NCI-H460 (cell line): ENCODE measurements around the gene FAM181A. TPM values are rescaled to one million over a fixed set of nuclear protein-coding genes. Genes with fewer than 3 reads are reported as not detected.

ENCODE experiments used
- DNase-seq: peaks from one replicate; pipeline ENCODE4 v3.0.0-alpha.2; 2016; ENCODE audit warnings: low read depth; ENCODE audit errors: extremely low read depth
- total RNA-seq: library from RNA; depleted of rRNA; stranded (reverse); fragments of >200 nt; shearing (Covaris generic); gene quantifications from 2 replicates; pipeline ENCODE4 v1.2.3, GENCODE V29; 2014

The FAM181A gene
- total RNA-seq, 1 experiment from 2014 or later: not detected

DNA sequence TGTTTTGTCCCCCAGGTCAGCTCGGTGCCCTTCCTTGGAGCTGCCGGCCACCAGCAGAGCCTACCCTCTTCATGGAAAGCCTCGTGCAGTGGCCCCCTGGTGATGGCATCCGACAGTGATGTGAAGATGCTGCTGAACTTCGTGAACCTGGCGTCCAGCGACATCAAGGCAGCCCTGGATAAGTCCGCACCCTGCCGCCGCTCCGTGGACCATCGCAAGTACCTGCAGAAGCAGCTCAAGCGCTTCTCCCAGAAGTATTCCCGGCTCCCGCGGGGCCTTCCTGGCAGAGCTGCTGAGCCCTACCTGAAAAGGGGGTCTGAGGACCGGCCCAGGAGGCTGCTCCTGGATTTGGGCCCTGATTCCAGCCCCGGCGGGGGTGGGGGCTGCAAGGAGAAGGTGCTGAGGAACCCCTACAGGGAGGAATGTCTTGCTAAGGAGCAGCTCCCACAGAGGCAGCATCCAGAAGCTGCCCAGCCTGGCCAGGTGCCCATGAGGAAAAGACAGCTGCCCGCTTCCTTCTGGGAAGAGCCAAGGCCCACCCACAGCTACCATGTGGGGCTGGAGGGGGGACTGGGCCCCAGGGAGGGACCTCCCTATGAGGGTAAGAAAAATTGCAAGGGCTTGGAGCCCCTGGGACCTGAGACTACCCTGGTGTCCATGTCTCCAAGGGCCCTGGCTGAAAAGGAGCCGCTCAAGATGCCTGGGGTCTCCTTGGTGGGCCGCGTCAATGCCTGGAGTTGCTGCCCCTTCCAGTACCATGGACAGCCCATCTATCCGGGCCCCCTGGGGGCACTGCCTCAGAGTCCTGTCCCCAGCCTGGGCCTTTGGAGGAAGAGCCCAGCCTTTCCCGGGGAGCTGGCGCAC lies 1.3 kb downstream of the FAM181A start:
- DNase-seq: no peak

DNA sequence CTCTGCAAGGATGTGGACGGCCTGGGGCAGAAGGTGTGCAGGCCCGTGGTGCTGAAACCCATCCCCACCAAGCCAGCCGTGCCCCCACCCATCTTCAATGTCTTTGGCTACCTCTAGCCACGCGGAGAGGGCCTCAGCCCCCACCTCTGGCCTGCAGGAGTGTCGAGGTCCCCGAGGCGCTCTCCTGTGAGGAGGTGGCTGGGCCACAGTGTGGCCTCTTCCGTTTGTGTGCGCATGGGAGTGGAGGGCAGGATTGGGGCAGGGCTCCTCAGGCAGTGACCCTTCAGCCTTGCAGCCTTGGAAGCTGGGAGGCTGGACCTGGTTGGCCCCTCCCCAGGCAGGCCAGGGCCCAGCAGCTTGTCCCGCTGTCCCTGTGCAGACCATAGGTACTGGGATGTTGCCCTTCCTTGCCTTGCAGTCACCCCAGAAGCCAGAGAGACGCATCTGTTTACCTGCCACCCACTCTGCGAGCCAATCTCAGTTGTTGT lies 1.9 kb downstream of the FAM181A start:
- no peak for DNase-seq

DNA sequence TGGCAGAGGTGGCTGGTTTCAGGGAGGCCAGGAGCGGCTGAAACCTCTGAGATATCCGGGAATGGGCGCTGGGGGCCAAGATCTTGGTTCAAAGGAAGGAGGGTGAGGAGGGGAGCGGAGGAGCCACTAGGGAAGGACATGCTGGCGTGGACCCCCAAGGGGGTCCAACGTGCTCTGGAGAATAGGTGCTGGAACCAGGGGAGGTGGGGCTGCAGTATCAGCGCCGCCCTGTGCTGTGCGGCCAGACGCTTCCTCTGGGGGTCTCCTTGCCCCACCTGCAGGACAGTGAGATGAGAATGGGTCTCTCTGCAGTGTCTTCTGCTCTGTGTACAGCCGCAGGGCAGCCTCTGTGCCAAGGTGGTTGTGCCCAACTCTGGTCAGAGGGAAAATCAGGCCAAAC lies 2.5 kb downstream of the FAM181A start:
- DNase-seq: no peak

DNA sequence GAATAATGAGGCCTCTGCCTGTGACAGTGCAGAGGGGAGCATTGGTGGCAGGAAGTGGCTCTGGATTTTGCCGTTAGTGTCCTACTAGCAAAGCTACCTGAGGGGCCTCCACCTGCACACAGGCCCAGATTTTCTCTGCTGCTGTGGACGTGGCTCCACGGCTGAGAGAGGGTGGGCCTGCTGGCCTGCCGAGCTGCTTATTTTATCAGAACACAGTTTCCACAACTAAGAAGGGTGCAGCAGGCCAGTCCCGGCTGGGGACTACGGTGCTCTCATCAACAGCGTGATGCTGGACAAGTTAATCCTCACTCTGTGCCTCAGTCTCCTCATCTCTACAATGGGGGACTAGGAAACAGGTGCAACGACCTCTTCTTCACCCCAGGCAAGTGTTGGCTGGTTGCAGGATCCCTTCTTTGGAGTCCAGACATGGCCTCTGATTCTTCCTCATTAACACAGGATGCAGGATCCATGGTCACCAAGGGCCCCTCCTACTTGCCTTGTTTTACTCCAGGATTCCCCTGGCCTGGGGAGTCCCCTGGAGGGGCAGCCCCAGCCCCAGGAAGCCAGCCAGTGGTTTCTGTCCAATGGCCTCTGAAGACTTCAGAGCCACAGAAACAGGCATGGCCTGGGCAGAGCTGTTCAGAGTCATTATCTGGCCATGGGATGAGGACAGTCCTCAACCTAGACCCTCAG lies 3.3 kb downstream of the FAM181A start:
- no peak for DNase-seq

DNA sequence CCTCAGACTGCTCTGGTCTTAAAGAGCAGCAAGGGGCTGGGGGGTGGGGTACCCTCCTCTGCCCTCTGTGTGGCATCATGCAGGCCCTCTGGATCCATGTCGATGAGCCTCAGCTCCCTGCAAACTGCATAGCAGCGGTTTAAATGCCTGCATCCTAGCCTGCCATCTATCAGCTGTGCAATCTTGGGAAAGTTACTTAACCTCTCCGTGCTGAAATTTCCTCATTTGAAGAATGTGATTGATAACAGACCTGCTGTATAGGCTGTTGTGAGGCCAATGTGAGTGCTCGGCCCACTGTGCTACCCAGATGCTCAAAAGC lies 3.8 kb downstream of the FAM181A start:
- no peak for DNase-seq

DNA sequence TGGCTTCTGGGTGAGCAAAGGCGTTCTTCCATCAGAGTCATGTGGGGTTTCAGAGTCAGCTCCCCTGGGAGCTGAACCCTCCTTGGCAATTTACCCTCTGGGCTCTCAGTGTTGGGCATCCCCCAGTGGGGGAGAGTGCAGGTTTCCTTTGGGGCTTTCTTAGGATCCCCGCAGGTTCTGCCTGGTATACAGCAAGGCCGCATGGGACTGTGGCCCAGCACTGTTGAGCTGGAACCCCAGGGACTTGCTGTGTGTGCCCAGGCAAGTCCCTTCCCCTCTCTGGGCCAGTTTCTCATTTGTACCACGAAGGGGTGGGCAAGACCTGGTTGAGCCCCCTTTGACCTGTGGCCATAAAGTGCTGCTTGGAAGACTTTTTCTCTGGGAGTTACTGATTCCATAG lies 5.5 kb downstream of the FAM181A start:
- DNase-seq: no peak

DNA sequence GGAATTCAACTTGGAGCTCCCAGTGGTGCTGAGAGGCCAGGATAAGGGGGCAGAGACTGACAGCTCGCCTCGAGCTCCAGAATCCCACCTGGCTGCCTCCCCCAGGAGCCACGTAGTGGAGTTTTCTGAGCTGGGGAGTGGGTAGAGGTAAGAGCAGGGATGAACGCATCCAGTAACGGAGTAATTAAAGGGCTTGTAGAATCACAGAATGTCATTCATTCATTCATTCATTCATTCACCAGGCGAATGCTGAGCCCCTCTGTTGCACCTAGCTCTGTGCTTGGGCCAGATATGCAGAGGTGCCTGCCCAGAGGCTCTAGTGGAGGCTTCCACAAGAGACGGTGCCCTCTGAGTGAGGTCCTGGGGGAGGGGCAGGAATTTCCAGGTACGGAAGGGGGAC lies 8.1 kb downstream of the FAM181A start:
- no peak for DNase-seq

DNA sequence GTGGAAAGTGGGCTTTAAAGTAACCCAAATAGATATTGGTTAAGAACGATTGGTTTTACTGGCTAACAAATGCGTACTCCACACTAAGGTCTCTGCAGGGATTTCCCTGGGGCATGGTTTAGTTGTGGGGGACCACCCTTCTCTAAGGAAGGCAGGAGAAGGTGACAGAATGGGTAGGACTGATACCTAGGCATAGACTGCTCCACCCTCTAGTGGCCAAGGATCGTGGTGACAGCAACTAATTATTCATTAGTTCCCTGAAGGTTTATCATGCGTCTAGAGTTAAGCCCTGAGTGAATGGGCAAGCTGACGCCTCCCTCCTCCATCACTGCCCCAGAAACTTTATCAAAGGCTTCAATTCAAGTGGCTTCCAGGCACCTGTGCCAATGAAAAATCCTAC lies 9.1 kb downstream of the FAM181A start:
- peak; percentile 29 for DNase-seq

DNA sequence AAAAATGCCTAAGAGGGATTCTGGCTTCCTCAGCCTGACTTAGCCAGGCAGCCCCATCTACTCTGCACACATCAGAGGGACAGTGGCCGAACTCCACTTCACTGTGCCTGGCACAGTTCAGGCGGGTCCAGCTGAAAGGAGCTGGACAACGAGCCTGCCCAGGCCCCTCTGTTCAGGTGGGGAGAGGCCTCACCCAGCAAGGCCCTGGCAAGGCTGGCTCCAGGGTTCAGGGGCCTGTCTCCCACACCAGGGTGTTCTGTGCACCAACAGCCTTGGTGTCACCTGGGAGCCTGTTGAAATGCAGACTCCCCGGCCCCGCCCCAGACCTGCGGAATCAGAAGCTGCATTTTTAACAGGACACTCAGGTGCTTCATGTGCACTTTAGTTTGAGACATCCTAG lies 9.8 kb downstream of the FAM181A start:
- no peak for DNase-seq

DNA sequence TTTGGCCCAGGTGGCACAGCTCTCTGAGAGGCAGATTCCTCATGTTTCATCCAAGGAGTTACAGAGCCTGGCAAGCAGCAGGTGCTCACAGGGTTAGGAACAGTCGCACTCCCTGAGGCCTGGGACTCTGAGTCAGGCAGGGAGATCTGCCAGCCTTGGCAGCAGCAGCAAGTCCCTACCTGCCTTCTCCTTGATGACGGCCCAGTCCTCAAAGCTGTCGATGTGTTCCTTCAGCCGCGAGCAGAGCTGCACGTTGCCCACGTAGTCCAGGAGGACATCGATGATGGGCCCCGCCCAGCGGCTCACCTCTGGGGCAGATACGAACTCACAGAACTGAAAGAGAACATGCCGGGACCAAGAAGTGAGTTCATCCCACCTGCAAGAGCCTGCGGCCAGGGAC lies 10.4 kb downstream of the FAM181A start:
- DNase-seq: no peak

DNA sequence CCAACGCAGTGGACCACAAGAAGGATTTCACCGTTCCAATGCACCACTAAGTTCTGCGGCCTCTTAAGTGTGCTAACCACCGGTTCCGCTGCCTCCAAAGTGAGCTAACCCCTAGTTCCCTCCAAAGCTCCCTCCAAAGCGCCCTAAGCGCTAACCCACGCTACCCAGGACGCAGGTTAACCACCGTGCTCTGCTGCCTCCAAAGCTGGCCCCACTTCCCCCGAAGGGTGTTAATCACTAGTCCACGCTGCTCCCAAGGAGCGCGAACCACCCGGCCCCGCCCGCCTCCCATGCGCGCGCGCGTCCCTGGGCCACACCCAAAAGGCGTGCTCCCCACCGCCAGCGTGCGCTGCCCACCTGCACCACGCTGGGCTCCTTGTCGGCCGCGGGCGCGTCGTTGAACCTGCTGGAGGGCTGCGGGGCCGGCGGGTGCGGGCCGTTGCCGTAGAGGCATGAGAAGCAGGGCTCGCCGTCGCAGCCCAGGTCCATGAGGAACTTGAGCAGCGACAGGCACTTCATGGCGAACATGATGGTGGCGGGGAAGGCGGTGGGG lies 11.7 kb downstream of the FAM181A start:
- DNase-seq: no peak

DNA sequence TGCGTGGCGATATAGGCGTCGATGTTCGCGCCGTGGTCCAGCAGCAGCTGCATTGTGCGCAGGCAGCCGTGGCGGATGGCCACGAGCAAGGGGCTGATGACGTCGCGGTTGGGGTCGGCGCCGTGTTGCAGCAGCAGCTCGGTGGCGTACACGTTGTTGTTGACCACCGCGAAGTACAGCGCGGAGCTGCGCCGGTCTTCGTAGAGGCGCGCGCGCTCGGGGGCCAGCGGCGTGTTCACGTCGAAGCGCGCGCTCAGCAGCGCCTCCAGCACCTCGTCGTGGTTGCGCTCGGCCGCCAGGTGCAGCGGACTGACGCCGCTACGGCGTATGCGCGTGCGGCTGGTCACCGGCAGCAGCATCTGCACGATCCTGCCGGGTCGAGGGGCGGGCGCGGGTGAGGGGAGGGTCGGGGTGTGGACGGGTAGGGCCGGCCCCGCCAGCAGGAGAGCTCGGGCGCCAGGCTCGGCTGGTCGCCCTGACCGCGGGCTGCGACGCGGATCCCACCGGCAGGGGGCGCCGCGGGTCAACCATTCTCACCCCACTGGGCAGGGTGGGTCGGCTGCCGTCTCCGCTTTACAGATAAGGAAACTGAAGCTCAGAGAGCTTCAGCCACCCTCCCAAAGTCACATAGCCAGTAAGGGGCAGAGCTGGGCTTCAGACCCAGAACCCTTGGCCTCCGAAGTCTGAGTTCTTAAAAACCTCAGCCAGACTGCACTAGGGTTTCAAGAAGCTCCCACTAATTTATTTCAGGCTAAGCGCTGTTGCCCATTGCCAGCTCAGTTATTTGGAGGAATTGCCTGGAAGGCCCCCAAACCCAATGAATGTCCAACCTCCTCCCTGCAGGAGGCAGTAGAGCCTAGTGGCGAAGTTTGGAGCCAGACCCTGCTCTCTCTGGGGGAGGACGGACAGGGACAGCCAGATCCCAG lies 12.4 kb downstream of the FAM181A start:
- peak; percentile 58 for DNase-seq

DNA sequence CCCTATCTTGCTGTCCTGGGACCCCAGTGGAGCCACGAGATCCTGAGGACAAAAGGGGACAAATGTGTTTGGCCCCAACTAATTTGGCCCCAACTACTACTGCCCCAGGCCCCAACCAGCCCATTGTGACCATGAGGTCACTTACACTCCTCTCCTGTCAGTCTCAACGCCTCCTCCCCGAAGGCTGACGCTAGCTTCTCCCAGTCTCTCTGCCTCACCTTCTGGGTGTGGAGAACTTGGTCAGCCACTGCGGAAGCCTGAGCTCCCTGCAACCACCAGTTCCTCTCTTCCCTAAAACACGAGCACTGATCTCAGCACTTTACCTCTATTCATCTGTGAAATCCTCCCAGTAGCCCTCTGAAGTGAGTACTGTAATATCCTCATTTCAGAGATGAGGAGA lies 13.3 kb downstream of the FAM181A start:
- no peak for DNase-seq

DNA sequence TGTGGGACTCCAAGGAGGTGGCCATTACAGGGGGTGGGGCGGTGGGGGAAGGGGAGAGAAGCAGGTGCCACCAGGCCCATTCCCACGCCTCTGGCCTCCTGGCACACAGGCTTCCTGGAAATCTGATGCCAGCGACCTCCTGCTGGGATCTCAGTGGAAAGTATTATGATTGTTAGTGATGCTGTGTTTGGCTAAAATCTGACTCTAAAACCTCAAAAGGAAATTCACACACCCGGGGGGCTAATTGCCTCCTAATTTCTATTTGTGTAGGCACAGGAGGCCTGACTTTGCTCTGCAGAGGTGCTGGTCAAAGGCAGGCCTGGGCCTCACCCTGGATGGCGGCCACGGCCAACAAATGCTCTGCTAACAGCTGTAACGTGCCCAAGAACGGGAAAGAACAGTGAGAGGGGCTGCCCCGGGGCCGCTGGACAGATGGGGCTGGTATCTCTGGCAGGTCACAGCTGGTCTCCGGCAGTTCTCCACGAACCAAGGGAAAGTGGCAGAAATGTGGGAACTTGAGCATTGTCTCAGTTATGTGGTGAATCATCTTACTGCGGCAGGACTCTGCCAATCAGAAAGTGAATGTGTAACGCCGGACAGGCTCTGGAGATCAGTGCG lies 14.3 kb downstream of the FAM181A start:
- DNase-seq: no peak

DNA sequence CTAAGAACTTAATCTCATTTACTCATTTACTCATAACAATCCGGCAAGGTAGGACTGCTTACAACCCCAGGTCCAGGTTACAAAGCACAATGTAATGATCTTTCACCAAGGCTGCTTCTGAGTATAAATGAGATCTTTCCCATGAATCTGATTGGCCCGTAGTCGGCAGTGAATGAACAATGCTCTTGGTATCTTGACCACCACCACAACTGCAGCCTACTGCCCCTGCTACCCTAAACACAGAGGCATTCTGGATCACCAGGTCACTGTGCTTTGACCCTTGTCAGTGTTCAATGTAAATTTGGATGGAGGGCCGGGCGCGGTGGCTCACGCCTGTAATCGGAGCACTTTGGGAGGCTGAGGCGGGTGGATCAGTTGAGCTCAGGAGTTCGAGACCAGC lies 15.9 kb downstream of the FAM181A start:
- no peak for DNase-seq

DNA sequence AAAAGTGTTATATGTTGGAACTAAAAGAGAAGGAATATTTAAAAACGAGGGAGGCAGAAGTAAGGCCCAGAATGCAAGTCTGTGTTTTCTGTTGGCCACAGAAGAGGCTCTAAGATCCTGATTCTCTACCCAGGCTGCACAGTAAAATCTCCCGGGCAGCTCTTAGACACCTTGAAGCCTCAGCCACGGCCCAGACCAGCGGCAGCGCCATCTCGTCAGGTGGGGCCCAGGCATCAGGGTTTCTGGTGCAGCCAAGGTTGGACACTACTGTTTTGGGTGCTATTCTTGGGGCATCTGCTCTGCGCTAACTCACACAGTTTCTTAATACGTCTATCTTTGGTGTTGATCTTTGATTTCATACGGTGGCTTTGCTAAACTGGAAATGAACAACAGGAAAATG lies 16.8 kb downstream of the FAM181A start:
- no peak for DNase-seq

DNA sequence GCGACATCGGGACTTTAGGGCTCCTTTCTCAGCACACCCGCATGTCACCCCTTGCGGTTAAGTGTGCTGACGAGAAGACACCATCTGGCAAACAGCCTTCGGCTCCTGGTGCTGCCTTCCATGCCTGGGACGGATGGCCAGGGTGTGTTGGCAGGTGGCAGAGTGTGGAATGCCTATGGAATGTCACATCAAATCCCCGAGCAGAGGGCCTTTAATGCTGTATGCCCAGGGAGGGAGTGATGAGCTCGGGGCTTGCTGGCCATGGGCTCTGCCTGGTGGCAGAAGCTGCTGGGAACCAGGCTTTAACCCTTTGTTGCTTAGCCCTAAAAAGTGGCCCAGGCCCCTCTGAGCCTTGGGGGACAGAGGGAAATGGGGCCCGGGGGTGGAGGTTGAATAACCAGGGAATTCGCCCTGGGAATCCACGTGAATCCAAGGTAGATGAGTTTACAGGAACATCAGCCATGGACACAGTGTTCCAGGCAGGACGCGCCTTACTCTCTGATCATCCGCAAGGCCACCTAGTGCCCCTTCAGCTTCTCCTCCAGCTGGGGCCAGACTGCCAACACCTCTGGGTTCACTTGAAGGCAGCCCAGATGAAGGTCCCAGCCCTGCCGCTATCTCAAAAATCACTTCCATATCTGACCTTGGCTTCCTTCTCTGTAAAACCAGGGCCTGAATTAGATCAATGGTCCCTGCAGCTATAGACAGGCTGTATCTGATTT lies 17.4 kb downstream of the FAM181A start:
- no peak for DNase-seq

DNA sequence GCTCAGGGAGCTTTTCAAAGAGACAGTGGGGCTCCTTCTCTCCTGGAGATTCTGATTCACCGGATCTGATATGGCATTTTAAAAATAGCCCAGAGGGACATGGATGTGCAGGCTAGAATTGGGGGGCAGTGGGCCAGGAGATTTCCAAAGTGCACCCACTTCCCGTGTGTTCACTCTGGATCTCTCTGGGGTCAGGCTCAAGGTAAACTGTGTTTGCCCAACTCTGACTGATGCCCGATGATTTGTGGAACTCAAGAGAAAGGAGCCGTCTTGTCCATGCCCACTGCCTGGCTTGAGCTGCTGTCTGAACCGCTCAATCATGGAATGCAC lies 17.9 kb downstream of the FAM181A start:
- no peak for DNase-seq

DNA sequence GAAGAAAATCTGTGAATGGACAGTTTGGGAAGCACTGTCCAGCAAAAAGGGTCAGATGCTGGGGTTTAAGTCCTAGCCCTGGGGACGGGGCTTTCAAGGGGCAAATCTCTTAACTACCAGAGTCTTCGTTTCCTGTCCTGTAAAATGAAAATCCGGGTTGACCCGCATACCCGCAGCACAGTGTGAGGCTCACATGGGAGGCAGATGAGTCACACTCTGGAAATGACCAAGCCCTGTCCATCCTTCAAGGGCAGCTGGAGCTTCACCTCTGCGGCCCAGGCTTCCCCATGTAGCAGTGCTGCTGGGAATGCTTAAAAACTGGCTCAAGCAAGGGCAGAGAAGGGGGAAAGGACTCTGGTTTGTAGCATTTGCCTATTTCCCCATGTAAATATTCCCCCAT lies 19.0 kb downstream of the FAM181A start:
- DNase-seq: no peak

DNA sequence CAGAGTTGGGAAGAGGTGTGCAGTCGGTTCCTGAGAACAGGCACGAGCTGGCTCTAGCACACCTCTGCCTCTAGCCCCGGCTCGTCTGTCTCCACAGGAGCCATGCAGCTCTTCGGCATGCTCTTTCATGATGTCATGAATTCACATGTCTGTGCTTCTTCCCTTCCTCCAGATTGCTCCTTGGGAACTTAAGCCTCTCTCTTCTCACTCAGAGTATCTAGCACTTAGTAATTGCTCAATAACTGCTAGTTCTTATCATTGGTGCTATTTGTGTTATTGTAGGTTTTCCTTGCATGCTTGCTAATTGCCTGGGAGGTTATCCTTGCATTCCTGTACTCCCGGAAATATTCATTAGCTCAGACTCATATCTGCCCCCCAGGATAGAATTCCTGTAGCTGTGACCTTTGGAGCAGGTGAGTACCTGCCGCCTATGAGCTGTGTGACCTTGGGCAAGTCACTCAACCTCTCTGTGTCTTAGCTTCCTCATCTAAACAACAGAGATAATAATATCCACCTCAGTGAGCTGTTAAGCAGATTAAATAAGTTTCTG lies 19.5 kb downstream of the FAM181A start:
- DNase-seq: no peak
